PFSK-1 (cell line): ENCODE data around the gene TRAPPC12.

Experiments used
- FOXP2 ChIP-seq: optimal IDR thresholded peaks from 2 replicates; pipeline ENCODE3; 2011; ENCODE audit warnings: borderline replicate concordance, control low read depth, inconsistent platforms; ENCODE audit not compliant: insufficient read depth; ENCODE audit errors: extremely low read length, extremely low read depth
- POLR2AphosphoS5 ChIP-seq: IDR thresholded peaks from 2 replicates; pipeline ENCODE4 v1.6.1; 2012; ENCODE audit warnings: low read depth, mild to moderate bottlenecking, control low read depth, low read length, moderate library complexity
- REST ChIP-seq, 2 experiments: IDR thresholded peaks; 2 replicates each; pipeline versions ENCODE4 v1.6.1 to v1.8.0; 2011 to 2012; ENCODE audit warnings: low read depth in 2 of 2, low read length in 2 of 2, control low read depth in 1 of 2, inconsistent platforms in 1 of 2, mild to moderate bottlenecking in 1 of 2, moderate library complexity in 1 of 2; ENCODE audit not compliant: insufficient read depth in 1 of 2
- SIN3A ChIP-seq: IDR thresholded peaks from 2 replicates; pipeline ENCODE4 v1.6.1; 2012; ENCODE audit warnings: mild to moderate bottlenecking, low read length, moderate library complexity, borderline replicate concordance; ENCODE audit not compliant: insufficient read depth
- TAF1 ChIP-seq: IDR thresholded peaks from 2 replicates; pipeline ENCODE4 v1.6.1; 2012; ENCODE audit warnings: low read length, control low read depth, borderline replicate concordance; ENCODE audit not compliant: insufficient read depth

TRAPPC12 gene

GRCh38 chr2:3409627-3410170 lies 30.2 kb downstream of the TRAPPC12 start:
- TF ChIP-seq POLR2AphosphoS5 (no peak), REST (IDR thresholded peaks at IDR 0.05; ENCODE audit: insufficient read depth in 1 of 2, low read depth in 2 of 2, low read length in 2 of 2) (no peak)

- TF ChIP-seq TAF1 (no peak), SIN3A (no peak), POLR2AphosphoS5 (no peak), REST (IDR thresholded peaks at IDR 0.05; ENCODE audit: insufficient read depth in 1 of 2, low read depth in 2 of 2, low read length in 2 of 2) (no peak), FOXP2 (no peak)
Measured at GRCh38 chr2:3411103-3411502, 31.6 kb downstream of the TRAPPC12 start.

- TF ChIP-seq TAF1 = no peak
- no peak for TF ChIP-seq POLR2AphosphoS5
- no peak for TF ChIP-seq FOXP2
- no peak for TF ChIP-seq SIN3A
- TF ChIP-seq REST (IDR thresholded peaks at IDR 0.05; ENCODE audit: insufficient read depth in 1 of 2, low read depth in 2 of 2, low read length in 2 of 2) = no peak
Measured at GRCh38 chr2:3413697-3414096, 34.2 kb downstream of the TRAPPC12 start.

DNA sequence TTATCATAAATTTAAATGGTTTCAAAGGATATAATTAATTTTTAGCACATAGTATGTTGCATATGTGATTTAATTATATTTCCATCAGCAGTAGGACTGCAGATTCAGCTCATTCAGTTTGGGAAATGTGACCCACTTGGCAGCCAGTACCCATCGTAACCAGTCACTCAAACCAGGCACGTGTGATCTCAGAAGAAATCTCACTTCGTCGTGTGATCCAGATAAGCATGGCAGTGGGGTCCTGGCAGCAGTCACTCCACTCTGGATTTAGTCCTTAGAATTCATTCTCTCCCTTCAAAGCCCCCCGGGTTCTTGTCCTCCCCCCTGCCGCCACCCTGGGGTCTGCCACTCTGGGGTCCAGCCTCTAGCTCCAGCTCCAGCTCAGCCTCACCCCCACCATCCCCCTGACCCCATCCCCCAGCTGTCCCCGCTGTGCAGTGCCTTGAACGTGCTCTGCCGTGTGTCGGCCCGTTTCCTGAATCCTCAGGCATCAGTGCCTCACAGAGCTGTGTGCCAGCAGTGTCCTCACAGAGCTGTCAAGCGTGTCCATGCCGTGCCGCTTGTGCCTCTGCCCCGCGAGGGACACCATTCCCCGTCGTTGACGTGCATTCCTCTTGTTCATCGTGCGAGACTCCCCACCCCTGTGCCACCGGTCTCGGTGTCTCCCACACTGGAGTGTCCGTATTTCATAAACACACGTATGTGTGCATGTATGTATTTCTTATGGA lies 34.8 kb downstream of the TRAPPC12 start:
- TF ChIP-seq REST (IDR thresholded peaks at IDR 0.05; ENCODE audit: insufficient read depth in 1 of 2, low read depth in 2 of 2, low read length in 2 of 2) (no peak), TAF1 (no peak), SIN3A (no peak), FOXP2 (no peak), POLR2AphosphoS5 (no peak)
